Ishikawa (cell line): Measurements from ENCODE around the gene TIPARP.

Experiments
- CEBPB ChIP-seq: IDR thresholded peaks from 2 replicates; pipeline ENCODE4 v1.6.1; 2012
- CREB1 ChIP-seq: IDR thresholded peaks from 2 replicates; pipeline ENCODE4 v1.6.1; 2012; ENCODE audit warnings: low read depth
- EGR1 ChIP-seq: IDR thresholded peaks from 2 replicates; pipeline ENCODE4 v1.6.1; 2012
- EP300 ChIP-seq: IDR thresholded peaks from 2 replicates; pipeline ENCODE4 v1.6.1; 2012; ENCODE audit warnings: borderline replicate concordance
- FOXM1 ChIP-seq: IDR thresholded peaks from 2 replicates; pipeline ENCODE4 v1.6.1; 2012; ENCODE audit warnings: low read depth, borderline replicate concordance
- RAD21 ChIP-seq: IDR thresholded peaks from 2 replicates; pipeline ENCODE4 v1.6.1; 2012; ENCODE audit warnings: low read depth
- TAF1 ChIP-seq: IDR thresholded peaks from 2 replicates; pipeline ENCODE4 v1.6.1; 2012; ENCODE audit warnings: low read depth, mild to moderate bottlenecking
- TCF12 ChIP-seq: IDR thresholded peaks from 2 replicates; pipeline ENCODE4 v1.6.1; 2012; ENCODE audit warnings: low read depth
- YY1 ChIP-seq: IDR thresholded peaks from 2 replicates; pipeline ENCODE4 v1.6.1; 2012; ENCODE audit warnings: low read depth
- TF ChIP-seq, protein P1 (sequence below): IDR thresholded peaks from 2 replicates; pipeline ENCODE4 v1.6.1; 2012
- TF ChIP-seq, protein P2 (sequence below): IDR thresholded peaks from 2 replicates; pipeline ENCODE4 v1.6.1; 2012; ENCODE audit warnings: low read depth, mild to moderate bottlenecking
- TF ChIP-seq, protein P3 (sequence below): IDR thresholded peaks from 2 replicates; pipeline ENCODE4 v1.6.1; 2012

DNA sequence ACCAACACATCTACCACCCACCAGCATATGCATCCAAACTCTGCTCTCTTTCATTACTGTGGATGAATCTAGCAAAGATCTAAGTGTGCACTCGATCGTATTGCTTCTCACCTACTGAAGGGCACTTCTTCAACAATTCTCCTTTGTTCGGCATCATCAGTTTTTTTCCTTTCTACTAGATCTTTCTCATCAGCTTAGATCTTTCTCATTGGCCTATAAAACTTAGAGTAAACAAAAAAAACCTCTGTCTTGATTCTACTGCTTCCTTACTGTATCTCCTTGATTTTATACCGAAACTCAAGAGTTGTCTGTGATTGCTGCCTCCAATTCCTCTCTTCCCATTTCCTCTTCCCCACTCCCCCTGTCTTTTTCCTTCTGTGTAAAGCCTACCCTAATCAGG is 36.1 kb upstream of the TIPARP start:
- TF ChIP-seq EGR1 = no peak
- TF ChIP-seq FOXM1 = no peak
- no peak for TF ChIP-seq TCF12
- TF ChIP-seq TAF1 = no peak
- TF ChIP-seq CREB1 = no peak
- TF ChIP-seq YY1 = no peak
- no peak for TF ChIP-seq RAD21
- TF ChIP-seq, protein P1, sequence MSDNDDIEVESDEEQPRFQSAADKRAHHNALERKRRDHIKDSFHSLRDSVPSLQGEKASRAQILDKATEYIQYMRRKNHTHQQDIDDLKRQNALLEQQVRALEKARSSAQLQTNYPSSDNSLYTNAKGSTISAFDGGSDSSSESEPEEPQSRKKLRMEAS = no peak
- TF ChIP-seq, protein P2, sequence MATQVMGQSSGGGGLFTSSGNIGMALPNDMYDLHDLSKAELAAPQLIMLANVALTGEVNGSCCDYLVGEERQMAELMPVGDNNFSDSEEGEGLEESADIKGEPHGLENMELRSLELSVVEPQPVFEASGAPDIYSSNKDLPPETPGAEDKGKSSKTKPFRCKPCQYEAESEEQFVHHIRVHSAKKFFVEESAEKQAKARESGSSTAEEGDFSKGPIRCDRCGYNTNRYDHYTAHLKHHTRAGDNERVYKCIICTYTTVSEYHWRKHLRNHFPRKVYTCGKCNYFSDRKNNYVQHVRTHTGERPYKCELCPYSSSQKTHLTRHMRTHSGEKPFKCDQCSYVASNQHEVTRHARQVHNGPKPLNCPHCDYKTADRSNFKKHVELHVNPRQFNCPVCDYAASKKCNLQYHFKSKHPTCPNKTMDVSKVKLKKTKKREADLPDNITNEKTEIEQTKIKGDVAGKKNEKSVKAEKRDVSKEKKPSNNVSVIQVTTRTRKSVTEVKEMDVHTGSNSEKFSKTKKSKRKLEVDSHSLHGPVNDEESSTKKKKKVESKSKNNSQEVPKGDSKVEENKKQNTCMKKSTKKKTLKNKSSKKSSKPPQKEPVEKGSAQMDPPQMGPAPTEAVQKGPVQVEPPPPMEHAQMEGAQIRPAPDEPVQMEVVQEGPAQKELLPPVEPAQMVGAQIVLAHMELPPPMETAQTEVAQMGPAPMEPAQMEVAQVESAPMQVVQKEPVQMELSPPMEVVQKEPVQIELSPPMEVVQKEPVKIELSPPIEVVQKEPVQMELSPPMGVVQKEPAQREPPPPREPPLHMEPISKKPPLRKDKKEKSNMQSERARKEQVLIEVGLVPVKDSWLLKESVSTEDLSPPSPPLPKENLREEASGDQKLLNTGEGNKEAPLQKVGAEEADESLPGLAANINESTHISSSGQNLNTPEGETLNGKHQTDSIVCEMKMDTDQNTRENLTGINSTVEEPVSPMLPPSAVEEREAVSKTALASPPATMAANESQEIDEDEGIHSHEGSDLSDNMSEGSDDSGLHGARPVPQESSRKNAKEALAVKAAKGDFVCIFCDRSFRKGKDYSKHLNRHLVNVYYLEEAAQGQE = no peak
- no peak for TF ChIP-seq CEBPB
- no peak for TF ChIP-seq EP300
- TF ChIP-seq, protein P3, sequence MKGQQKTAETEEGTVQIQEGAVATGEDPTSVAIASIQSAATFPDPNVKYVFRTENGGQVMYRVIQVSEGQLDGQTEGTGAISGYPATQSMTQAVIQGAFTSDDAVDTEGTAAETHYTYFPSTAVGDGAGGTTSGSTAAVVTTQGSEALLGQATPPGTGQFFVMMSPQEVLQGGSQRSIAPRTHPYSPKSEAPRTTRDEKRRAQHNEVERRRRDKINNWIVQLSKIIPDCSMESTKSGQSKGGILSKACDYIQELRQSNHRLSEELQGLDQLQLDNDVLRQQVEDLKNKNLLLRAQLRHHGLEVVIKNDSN = no peak
